CD14-positive monocyte (primary cell): Measurements from ENCODE around the gene DENND5B. TPM values are rescaled to one million over a fixed set of nuclear protein-coding genes. Genes with fewer than 3 reads are reported as not detected.
A peak's percentile ranks its signal among the peaks of the same experiment; 100 is the strongest.
"Not testable (repeated sequence)": the region's sequence is repeated elsewhere in the genome, so short reads cannot be mapped to it uniquely, and the experiment has no call there.

Experiments
- DNase-seq, 3 donors: peaks; one replicate each; pipeline ENCODE4 v3.0.0-alpha.2; 2011 to 2022
- H2AFZ ChIP-seq: 2 replicates; pipeline ENCODE4 v1.6.0; 2012; ENCODE audit warnings: mild to moderate bottlenecking, low read depth, low read length, inconsistent platforms; ENCODE audit not compliant: insufficient read depth, poor library complexity, severe bottlenecking
- H3K27ac ChIP-seq, 2 donors: 1 replicate in 1 of 2; 2 replicates in 1 of 2; pipeline ENCODE4 v1.5.1; 2012 to 2013; ENCODE audit warnings: low read length in 2 of 2, control low read depth in 1 of 2, inconsistent platforms in 1 of 2, low read depth in 1 of 2, mild to moderate bottlenecking in 1 of 2
- H3K27me3 ChIP-seq, 2 donors: one replicate each; pipeline versions ENCODE4 v1.6.0 to v1.6.1; 2011 to 2013; ENCODE audit warnings: low read length in 2 of 2; ENCODE audit not compliant: control insufficient read depth in 2 of 2, insufficient read depth in 2 of 2
- H3K36me3 ChIP-seq, 2 donors: replicated peaks in 1 of 2; 1 replicate in 1 of 2; 2 replicates in 1 of 2; pipeline versions ENCODE4 v1.5.1 to v1.6.1; 2012 to 2013; ENCODE audit warnings: low read length in 2 of 2, control low read depth in 1 of 2, inconsistent platforms in 1 of 2, mild to moderate bottlenecking in 1 of 2; ENCODE audit not compliant: insufficient read depth in 2 of 2, control insufficient read depth in 1 of 2
- H3K4me1 ChIP-seq, 2 donors: 1 replicate in 1 of 2; 2 replicates in 1 of 2; pipeline versions ENCODE4 v1.5.1 to v1.6.1; 2012 to 2013; ENCODE audit warnings: low read length in 2 of 2, control low read depth in 1 of 2, inconsistent platforms in 1 of 2, mild to moderate bottlenecking in 1 of 2, moderate library complexity in 1 of 2; ENCODE audit not compliant: insufficient read depth in 2 of 2, control insufficient read depth in 1 of 2
- H3K4me2 ChIP-seq: replicated peaks from 2 replicates; pipeline ENCODE3; 2012; ENCODE audit warnings: low read length, moderate library complexity, mild to moderate bottlenecking; ENCODE audit not compliant: poor library complexity, severe bottlenecking; ENCODE audit errors: extremely low read depth
- H3K4me3 ChIP-seq, 3 experiments: fragments of 200-600 bp in 1 of 3; sonication (generic) in 1 of 3; replicated peaks in 1 of 3; 1 replicate in 2 of 3; 2 replicates in 1 of 3; pipeline ENCODE4 v1.5.1; 2011 to 2013; ENCODE audit warnings: low read length in 3 of 3, mild to moderate bottlenecking in 3 of 3, control low read depth in 2 of 3, low read depth in 2 of 3, inconsistent platforms in 1 of 3, moderate library complexity in 1 of 3
- H3K79me2 ChIP-seq: 2 replicates; pipeline ENCODE4 v1.6.0; 2012; ENCODE audit warnings: mild to moderate bottlenecking, control low read depth, inconsistent platforms, low read length, moderate library complexity; ENCODE audit not compliant: insufficient read depth
- H3K9ac ChIP-seq: 2 replicates; pipeline ENCODE4 v1.6.0; 2017; ENCODE audit warnings: low read length, mild to moderate bottlenecking; ENCODE audit not compliant: insufficient read depth, poor library complexity, severe bottlenecking
- H3K9me3 ChIP-seq, 2 donors: replicated peaks in 1 of 2; 1 replicate in 1 of 2; 2 replicates in 1 of 2; pipeline versions ENCODE4 v1.5.1 to v1.6.1; 2012 to 2013; ENCODE audit warnings: low read length in 2 of 2, control low read depth in 1 of 2; ENCODE audit not compliant: control insufficient read depth in 1 of 2, insufficient read depth in 1 of 2
- H4K20me1 ChIP-seq: 2 replicates; pipeline ENCODE4 v1.6.0; 2012; ENCODE audit warnings: mild to moderate bottlenecking, low read length, control low read depth, moderate library complexity; ENCODE audit not compliant: insufficient read depth
- H3K27ac Mint-ChIP-seq, 7 donors: one replicate each; pipeline ENCODE4 v1.8.0; 2020; ENCODE audit warnings: mild to moderate bottlenecking in 7 of 7, mixed read lengths in 7 of 7, moderate library complexity in 6 of 7, inconsistent platforms in 2 of 7
- H3K27me3 Mint-ChIP-seq, 3 donors: one replicate each; pipeline ENCODE4 v1.8.0; 2021 to 2022; ENCODE audit warnings: low read depth in 3 of 3, mild to moderate bottlenecking in 3 of 3, mixed read lengths in 3 of 3, moderate library complexity in 3 of 3, inconsistent platforms in 1 of 3
- H3K36me3 Mint-ChIP-seq, 2 donors: one replicate each; pipeline ENCODE4 v1.8.0; 2020; ENCODE audit warnings: mixed read lengths in 2 of 2, inconsistent platforms in 1 of 2, mild to moderate bottlenecking in 1 of 2
- H3K4me1 Mint-ChIP-seq: one replicate; pipeline ENCODE4 v1.8.0; 2020; ENCODE audit warnings: mild to moderate bottlenecking, mixed read lengths
- H3K4me3 Mint-ChIP-seq, 2 donors: one replicate each; pipeline ENCODE4 v1.8.0; 2020; ENCODE audit warnings: mild to moderate bottlenecking in 2 of 2, mixed read lengths in 2 of 2, moderate library complexity in 1 of 2
- H3K9me3 Mint-ChIP-seq, 7 donors: one replicate each; pipeline ENCODE4 v1.8.0; 2020 to 2022; ENCODE audit warnings: mixed read lengths in 7 of 7, mild to moderate bottlenecking in 6 of 7, moderate library complexity in 6 of 7, inconsistent platforms in 2 of 7
- WGBS: methylation state at CpG from one replicate; pipeline ENCODE4 v1.1.5; 2013; ENCODE audit warnings: missing lambda C conversion rate; ENCODE audit not compliant: insufficient coverage; 5-methylcytosine and 5-hydroxymethylcytosine counted together
- intact Hi-C, 2 donors: fragments of 100-400 bp; cut with micrococcal nuclease; formaldehyde crosslinking; loops; one replicate each; pipeline versions ENCODE4 v1.15.0 to v1.15.1; 2023
- polyA plus RNA-seq, 3 donors: library from polyadenylated mRNA; depleted of rRNA in 1 of 3; unstranded in 2 of 3; stranded (reverse) in 1 of 3; fragments of 300-500 nt in 2 of 3; fragments of >200 nt in 1 of 3; fragmentation: Illumina TruSeq in 2 of 3; gene quantifications; 1 replicate in 2 of 3; 2 replicates in 1 of 3; pipeline ENCODE4 v1.2.3, GENCODE V29; 2012 to 2021
- TF ChIP-seq, protein P1 (sequence below): fragments of 200-600 bp; IDR thresholded peaks from one replicate; pipeline ENCODE4 v1.8.0; 2022; ENCODE audit warnings: antibody characterized with exemption, mild to moderate bottlenecking

The DENND5B gene
- polyA plus RNA-seq, 3 donors: 0.23 to 0.36 (median 0.36) TPM

DNA sequence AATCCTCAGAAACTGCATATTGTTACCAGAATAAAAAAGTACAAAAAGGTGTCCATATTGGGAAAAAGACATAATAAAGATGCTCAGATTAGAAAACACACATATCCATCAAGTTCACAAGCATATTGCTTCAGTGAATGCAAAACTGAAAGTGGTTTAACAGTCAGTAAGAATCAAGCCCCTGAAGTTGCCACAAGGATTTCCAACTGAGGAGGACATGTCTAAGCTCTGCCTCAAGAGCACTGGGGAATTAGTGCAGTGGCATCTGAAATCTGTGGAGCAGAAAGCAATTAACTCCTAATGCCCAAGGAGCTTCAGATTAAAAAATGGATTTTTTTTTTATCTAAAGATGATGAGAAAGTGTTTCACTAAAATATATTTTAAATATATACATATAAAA lies 113.2 kb downstream of the DENND5B start:
- no peaks in the 10 kb centered on the region for H3K36me3 Mint-ChIP-seq
- Histone ChIP-seq H3K4me3 (no peak overlapping the region), H3K9me3 (no peaks in the 10 kb centered on the region), H2AFZ (no peak overlapping the region), H3K4me1 (no peaks in the 10 kb centered on the region), H3K9ac (no peak overlapping the region), H3K36me3 (no peaks in the 10 kb centered on the region), H3K4me2 (no peak overlapping the region), H3K27ac (no peak overlapping the region), H3K27me3 (no peaks in the 10 kb centered on the region), H4K20me1 (no peaks in the 10 kb centered on the region), H3K79me2 (no peaks in the 10 kb centered on the region)
- no peak for DNase-seq
- H3K4me1 Mint-ChIP-seq: peaks cover 20% of the 10 kb centered on the region
- H3K9me3 Mint-ChIP-seq: peaks cover 0 to 4% (median 0%) of the 10 kb centered on the region in 7 donors
- intact Hi-C loops: no loop called here
- H3K4me3 Mint-ChIP-seq: no peak overlapping the region
- H3K27me3 Mint-ChIP-seq: peaks cover 0 to 2% (median 0%) of the 10 kb centered on the region in 3 donors
- TF ChIP-seq, protein P1, sequence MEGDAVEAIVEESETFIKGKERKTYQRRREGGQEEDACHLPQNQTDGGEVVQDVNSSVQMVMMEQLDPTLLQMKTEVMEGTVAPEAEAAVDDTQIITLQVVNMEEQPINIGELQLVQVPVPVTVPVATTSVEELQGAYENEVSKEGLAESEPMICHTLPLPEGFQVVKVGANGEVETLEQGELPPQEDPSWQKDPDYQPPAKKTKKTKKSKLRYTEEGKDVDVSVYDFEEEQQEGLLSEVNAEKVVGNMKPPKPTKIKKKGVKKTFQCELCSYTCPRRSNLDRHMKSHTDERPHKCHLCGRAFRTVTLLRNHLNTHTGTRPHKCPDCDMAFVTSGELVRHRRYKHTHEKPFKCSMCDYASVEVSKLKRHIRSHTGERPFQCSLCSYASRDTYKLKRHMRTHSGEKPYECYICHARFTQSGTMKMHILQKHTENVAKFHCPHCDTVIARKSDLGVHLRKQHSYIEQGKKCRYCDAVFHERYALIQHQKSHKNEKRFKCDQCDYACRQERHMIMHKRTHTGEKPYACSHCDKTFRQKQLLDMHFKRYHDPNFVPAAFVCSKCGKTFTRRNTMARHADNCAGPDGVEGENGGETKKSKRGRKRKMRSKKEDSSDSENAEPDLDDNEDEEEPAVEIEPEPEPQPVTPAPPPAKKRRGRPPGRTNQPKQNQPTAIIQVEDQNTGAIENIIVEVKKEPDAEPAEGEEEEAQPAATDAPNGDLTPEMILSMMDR: no peak
- H3K27ac Mint-ChIP-seq: peak overlapping the region in 1 of 7 donors; percentile 45

DNA sequence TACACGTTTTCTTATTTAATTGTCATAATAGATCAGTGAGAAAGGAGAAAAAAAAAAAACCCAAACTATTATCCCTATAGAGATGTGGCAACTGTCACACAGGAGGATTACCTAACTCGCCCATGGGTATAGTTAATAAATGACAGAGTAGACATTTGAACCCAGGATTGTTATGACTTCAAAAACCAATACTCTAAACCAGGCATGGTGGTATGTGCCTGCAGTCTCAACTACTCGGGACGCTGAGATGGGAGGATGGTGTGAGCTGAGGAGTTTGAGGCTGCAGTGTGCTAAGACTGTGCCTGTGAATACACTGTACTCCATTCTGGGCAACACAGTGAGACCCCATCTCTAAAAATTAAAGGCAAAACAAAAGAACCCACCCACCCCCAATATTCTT lies 114.5 kb downstream of the DENND5B start:
- Histone ChIP-seq H3K36me3 (no peaks in the 10 kb centered on the region), H3K9me3 (no peaks in the 10 kb centered on the region), H3K4me2 (no peak overlapping the region), H3K79me2 (no peaks in the 10 kb centered on the region), H2AFZ (no peak overlapping the region), H3K27me3 (no peaks in the 10 kb centered on the region), H3K9ac (no peak overlapping the region), H3K4me3 (no peak overlapping the region), H3K4me1 (no peaks in the 10 kb centered on the region), H3K27ac (no peak overlapping the region), H4K20me1 (no peaks in the 10 kb centered on the region)
- no peak for DNase-seq
- peaks cover 0 to 4% (median 0%) of the 10 kb centered on the region in 7 donors for H3K9me3 Mint-ChIP-seq
- WGBS: no CpG with 5 or more reads among the region's 4 CpGs
- H3K36me3 Mint-ChIP-seq: no peaks in the 10 kb centered on the region
- intact Hi-C loops: no loop called here
- TF ChIP-seq, protein P1: no peak
- H3K4me3 Mint-ChIP-seq: no peak overlapping the region
- peaks cover 0 to under 1% (median 0%) of the 10 kb centered on the region in 3 donors for H3K27me3 Mint-ChIP-seq
- peaks cover 20% of the 10 kb centered on the region for H3K4me1 Mint-ChIP-seq
- peak overlapping the region in 1 of 7 donors; percentile 13 for H3K27ac Mint-ChIP-seq

DNA sequence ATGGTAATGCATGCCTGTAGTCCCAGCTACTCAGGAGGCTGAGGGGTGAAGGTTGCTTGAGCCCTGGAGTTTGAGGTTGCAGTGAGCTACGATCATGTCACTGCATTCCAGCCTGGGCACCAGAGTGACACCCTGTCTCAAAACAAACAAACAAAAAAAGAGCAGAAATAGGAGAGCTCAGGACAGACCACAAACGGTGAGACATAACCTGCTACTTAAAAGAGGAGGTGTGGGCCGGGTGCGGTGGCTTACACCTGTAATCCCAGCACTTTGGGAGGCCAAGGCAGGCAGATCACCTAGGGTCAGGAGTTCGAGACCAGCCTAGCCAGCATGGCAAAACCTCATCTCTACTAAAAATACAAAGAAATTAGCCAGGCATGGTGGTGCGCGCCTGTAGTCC lies 115.3 kb downstream of the DENND5B start:
- H3K27me3 ChIP-seq, H3K36me3 Mint-ChIP-seq, H3K36me3 ChIP-seq, intact Hi-C loops, DNase-seq, H3K9me3 Mint-ChIP-seq, H3K79me2 ChIP-seq, H3K4me2 ChIP-seq, H3K9ac ChIP-seq, H3K4me3 ChIP-seq, H2AFZ ChIP-seq, H4K20me1 ChIP-seq, H3K27me3 Mint-ChIP-seq, H3K9me3 ChIP-seq, H3K4me1 ChIP-seq, H3K27ac ChIP-seq, H3K4me3 Mint-ChIP-seq: not testable (repeated sequence)
- Mint-ChIP-seq H3K27ac (peak overlapping the region in 1 of 7 donors; percentile 34), H3K4me1 (peaks cover 20% of the 10 kb centered on the region)
- WGBS: 100% methylated on average over 3 of the region's 7 CpGs
